Left ventricle myocardium inferior (tissue), 1 donor: Measurements from ENCODE around the gene DLEC1. TPM values are rescaled to one million over a fixed set of nuclear protein-coding genes. Genes with fewer than 3 reads are reported as not detected.

ENCODE experiments used
- DNase-seq: peaks from one replicate; pipeline ENCODE4 v3.0.0-alpha.2; 2020
- H3K27ac ChIP-seq: fragments of 200-600 bp; replicated peaks from 2 replicates; pipeline ENCODE4 v1.8.0; 2021
- H3K27me3 ChIP-seq: fragments of 200-600 bp; 2 replicates; pipeline ENCODE4 v1.8.0; 2021; ENCODE audit warnings: low read depth
- H3K36me3 ChIP-seq: fragments of 200-600 bp; 2 replicates; pipeline ENCODE4 v1.8.0; 2021
- H3K4me1 ChIP-seq: fragments of 200-600 bp; 2 replicates; pipeline ENCODE4 v1.8.0; 2021
- H3K4me3 ChIP-seq: fragments of 200-600 bp; 2 replicates; pipeline ENCODE4 v1.8.0; 2021; ENCODE audit warnings: mild to moderate bottlenecking, moderate library complexity
- H3K9me3 ChIP-seq: fragments of 200-600 bp; replicated peaks from 2 replicates; pipeline ENCODE4 v1.8.0; 2021
- intact Hi-C: fragments of 100-400 bp; cut with micrococcal nuclease; formaldehyde crosslinking; loops from one replicate; pipeline ENCODE4 v1.11.0; 2022
- total RNA-seq: library from RNA; stranded (reverse); fragmentation: NEBNext Ultra II Directional; extraction: Animal tissue kit (Norgen Biotek cat#: 25700); gene quantifications from one replicate; pipeline ENCODE4 v1.2.1, GENCODE V29; 2021
- TF ChIP-seq, protein P1 (sequence below): fragments of 200-600 bp; IDR thresholded peaks from 2 replicates; pipeline ENCODE4 v1.8.0; 2021; ENCODE audit warnings: antibody characterized with exemption, mild to moderate bottlenecking, borderline replicate concordance
- donor health status: DM: no; HTN: yes; CAD: no; lungs with severe emphysema.

Gene DLEC1
- total RNA-seq, 1 donor from 2014 or later: 0.08 TPM

DNA sequence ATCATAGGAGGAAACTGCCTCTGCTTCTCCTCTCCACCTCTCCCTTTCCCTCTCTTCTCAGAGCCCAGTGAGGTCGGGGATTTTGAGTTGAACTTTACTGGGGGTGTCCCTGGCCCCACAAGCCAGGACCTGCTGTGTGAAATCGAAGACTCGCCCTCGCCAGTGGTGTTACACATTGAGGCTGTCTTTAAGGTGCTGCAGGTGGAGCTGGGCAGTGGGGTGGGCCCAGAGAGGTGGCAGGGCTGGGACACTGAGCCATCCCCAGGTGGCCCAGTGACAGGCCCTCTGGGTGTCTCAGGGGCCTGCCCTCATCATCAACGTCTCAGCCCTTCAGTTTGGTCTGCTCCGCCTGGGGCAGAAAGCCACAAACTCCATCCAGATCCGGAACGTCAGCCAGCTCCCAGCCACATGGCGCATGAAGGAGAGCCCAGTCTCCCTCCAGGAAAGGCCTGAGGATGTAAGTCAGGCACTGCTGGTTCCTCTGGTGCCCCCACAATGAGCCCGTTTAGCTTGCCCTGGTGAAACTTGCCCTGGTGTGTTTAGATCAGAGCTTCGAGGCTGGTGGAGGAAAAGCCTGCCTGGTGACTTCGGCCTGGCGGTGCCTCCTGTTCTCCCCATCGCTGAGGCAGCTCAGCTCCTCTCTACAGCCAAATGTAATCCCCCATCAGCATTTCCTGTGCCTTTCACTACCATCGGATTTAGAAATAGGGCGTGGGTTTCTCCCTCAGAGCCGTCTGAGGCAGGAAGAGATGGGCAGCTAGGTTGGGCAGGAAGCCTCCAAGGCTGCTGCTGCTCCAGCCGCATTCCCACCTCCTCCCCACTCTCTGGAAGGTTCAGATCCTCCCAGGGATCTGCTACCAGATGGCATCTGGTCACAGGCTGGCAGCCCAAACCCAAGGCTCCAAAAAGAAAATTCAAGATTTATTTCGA is 58.7 kb downstream of the DLEC1 start:
- Histone ChIP-seq H3K27ac (no peak overlapping the region), H3K27me3 (peaks cover 74% of the 10 kb centered on the region), H3K9me3 (no peaks in the 10 kb centered on the region), H3K4me1 (no peaks in the 10 kb centered on the region), H3K4me3 (no peak overlapping the region), H3K36me3 (no peaks in the 10 kb centered on the region)
- no peak for DNase-seq
- TF ChIP-seq, protein P1, sequence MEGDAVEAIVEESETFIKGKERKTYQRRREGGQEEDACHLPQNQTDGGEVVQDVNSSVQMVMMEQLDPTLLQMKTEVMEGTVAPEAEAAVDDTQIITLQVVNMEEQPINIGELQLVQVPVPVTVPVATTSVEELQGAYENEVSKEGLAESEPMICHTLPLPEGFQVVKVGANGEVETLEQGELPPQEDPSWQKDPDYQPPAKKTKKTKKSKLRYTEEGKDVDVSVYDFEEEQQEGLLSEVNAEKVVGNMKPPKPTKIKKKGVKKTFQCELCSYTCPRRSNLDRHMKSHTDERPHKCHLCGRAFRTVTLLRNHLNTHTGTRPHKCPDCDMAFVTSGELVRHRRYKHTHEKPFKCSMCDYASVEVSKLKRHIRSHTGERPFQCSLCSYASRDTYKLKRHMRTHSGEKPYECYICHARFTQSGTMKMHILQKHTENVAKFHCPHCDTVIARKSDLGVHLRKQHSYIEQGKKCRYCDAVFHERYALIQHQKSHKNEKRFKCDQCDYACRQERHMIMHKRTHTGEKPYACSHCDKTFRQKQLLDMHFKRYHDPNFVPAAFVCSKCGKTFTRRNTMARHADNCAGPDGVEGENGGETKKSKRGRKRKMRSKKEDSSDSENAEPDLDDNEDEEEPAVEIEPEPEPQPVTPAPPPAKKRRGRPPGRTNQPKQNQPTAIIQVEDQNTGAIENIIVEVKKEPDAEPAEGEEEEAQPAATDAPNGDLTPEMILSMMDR: no peak
- intact Hi-C loops: no loop called here

DNA sequence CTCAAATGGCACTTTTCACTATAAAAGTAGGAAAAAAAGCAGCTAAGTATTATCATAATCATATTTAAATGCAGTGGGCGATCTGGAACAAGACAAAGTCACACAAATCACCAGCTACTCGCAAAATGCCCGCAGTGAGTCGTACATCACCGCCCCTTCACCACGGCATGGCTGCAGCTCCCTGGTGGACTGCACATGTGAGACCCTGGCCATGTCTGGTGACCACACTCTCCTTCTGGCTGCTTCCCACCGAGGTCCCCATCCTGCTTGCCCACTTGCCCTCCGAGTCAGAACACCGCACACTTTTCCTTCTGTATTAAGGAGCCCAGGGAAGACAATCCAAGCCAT is 59.3 kb downstream of the DLEC1 start:
- no peak for DNase-seq
- no peak overlapping the region for H3K4me3 ChIP-seq
- no peaks in the 10 kb centered on the region for H3K36me3 ChIP-seq
- TF ChIP-seq, protein P1: no peak
- H3K27me3 ChIP-seq: peaks cover 74% of the 10 kb centered on the region
- intact Hi-C loops: no loop called here
- no peak overlapping the region for H3K27ac ChIP-seq
- no peaks in the 10 kb centered on the region for H3K4me1 ChIP-seq
- no peaks in the 10 kb centered on the region for H3K9me3 ChIP-seq

DNA sequence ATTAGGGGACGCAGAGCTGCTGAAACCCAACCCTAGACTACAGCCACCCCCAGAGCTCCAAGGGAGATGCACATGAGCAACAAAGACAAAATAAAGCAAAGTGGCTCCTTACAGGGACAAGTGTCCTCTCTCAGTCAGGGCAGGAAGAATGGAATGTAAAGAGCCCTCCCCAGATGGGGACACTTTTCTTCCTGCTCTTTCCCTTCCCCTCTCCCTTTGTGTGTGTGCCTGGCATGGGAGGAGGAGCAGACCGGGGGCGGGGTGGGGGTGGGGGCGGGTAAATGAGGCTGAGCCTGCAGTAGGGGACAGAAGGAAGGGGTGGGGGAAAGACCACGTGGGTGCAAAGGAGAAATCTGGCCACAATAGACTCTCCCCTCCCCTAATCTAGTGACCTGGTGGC is 60.5 kb downstream of the DLEC1 start:
- DNase-seq: no peak
- H3K27ac ChIP-seq: no peak overlapping the region
- H3K27me3 ChIP-seq: peaks cover 63% of the 10 kb centered on the region
- H3K4me3 ChIP-seq: no peak overlapping the region
- H3K36me3 ChIP-seq: no peaks in the 10 kb centered on the region
- intact Hi-C loops: no loop called here
- TF ChIP-seq, protein P1: no peak
- no peaks in the 10 kb centered on the region for H3K9me3 ChIP-seq
- H3K4me1 ChIP-seq: no peaks in the 10 kb centered on the region

DNA sequence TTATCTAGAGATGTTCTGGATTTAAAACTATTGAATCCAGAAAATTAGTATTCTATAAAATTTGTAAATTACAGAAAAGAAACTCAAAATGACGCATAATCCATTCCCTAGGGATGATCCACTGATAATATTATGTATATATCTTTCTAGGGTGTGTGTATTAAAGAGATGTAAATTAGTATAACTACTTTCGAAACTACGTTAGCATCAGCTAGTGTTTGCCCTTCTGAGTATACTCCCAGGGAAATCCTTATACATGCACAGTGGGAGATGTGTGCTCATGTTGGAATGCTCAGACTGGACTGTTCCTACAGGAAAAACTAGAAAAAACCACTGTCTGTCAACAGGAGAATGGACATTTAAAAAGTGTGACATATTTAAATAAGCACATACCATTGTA is 61.5 kb downstream of the DLEC1 start:
- peaks cover 7% of the 10 kb centered on the region for H3K9me3 ChIP-seq
- intact Hi-C loops: no loop called here
- no peaks in the 10 kb centered on the region for H3K4me1 ChIP-seq
- no peak for DNase-seq
- TF ChIP-seq, protein P1: no peak
- H3K27ac ChIP-seq: no peak overlapping the region
- H3K27me3 ChIP-seq: peaks cover 54% of the 10 kb centered on the region
- H3K4me3 ChIP-seq: no peak overlapping the region
- no peaks in the 10 kb centered on the region for H3K36me3 ChIP-seq

DNA sequence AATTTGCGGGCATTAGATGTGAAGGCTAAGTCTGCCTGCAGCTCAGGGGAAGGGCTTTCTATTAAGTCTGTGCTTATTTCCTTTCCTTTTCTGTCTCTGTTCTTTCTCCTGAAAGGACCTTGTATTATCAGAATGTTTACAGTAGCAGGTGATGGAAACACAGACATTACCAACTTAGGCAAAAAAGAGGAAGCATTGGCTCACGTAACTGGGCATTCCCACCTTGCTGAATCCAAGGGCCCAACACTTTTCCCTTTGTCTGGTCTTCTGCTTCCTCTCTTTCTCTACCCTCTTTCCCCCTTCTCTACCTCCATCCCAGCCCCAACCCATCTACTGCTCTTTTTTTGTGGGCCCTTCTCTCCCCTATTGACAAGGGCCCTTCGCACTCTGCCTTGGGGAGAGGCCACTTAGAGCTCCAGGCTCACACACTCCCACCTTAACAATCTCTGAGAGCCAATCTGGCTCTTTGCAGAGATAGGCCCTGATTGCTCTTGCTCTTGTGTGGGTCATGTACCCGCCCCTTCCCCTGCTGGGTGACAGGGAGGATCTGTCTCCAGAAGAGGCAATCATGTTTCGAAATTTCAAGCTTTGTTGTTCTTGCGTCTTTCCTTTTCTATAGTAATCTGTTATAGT is 62.9 kb downstream of the DLEC1 start:
- no peak overlapping the region for H3K4me3 ChIP-seq
- no peaks in the 10 kb centered on the region for H3K36me3 ChIP-seq
- H3K27ac ChIP-seq: no peak overlapping the region
- TF ChIP-seq, protein P1: no peak
- H3K9me3 ChIP-seq: peaks cover 14% of the 10 kb centered on the region
- DNase-seq: no peak
- H3K27me3 ChIP-seq: peaks cover 46% of the 10 kb centered on the region
- H3K4me1 ChIP-seq: no peaks in the 10 kb centered on the region
- intact Hi-C loops: no loop called here
